ENCODE measurements around the gene NUP88.

Gene NUP88

GRCh38 chr17:5381542-5381941 is 37.9 kb downstream of the NUP88 start:
- no peak for DNase-seq
- Histone ChIP-seq H3K27me3 (no peaks in the 10 kb centered on the region), H3K9me3 (no peaks in the 10 kb centered on the region), H3K36me3 (peaks cover 38% of the 10 kb centered on the region), H3K4me3 (ENCODE audit: low read depth, low read length) (no peak overlapping the region), H3K4me1 (no peaks in the 10 kb centered on the region)
- TF ChIP-seq CTCF (IDR thresholded peaks at IDR 0.05; ENCODE audit: low read depth, low read length), result no peak

- Histone ChIP-seq H3K36me3 (peaks cover 34% of the 10 kb centered on the region), H3K4me3 (ENCODE audit: low read depth, low read length) (no peak overlapping the region), H3K4me1 (no peaks in the 10 kb centered on the region), H3K9me3 (no peaks in the 10 kb centered on the region), H3K27me3 (no peaks in the 10 kb centered on the region)
- no peak for DNase-seq
- TF ChIP-seq CTCF (IDR thresholded peaks at IDR 0.05; ENCODE audit: low read depth, low read length), result no peak
Measured at GRCh38 chr17:5380491-5381135, 38.8 kb downstream of the NUP88 start.

- no peak overlapping the region for H3K4me3 ChIP-seq (ENCODE audit: low read depth, low read length)
- no peaks in the 10 kb centered on the region for H3K9me3 ChIP-seq
- H3K27me3 ChIP-seq, result no peaks in the 10 kb centered on the region
- H3K4me1 ChIP-seq, result no peaks in the 10 kb centered on the region
- no peak for DNase-seq
- TF ChIP-seq CTCF (IDR thresholded peaks at IDR 0.05; ENCODE audit: low read depth, low read length), result no peak
- peaks cover 27% of the 10 kb centered on the region for H3K36me3 ChIP-seq
Measured at GRCh38 chr17:5379351-5380107, 39.9 kb downstream of the NUP88 start.

- H3K9me3 ChIP-seq, result no peaks in the 10 kb centered on the region
- no peak for DNase-seq
- no peaks in the 10 kb centered on the region for H3K27me3 ChIP-seq
- no peak overlapping the region for H3K4me3 ChIP-seq (ENCODE audit: low read depth, low read length)
- H3K4me1 ChIP-seq, result no peaks in the 10 kb centered on the region
- peaks cover 24% of the 10 kb centered on the region for H3K36me3 ChIP-seq
- TF ChIP-seq CTCF (IDR thresholded peaks at IDR 0.05; ENCODE audit: low read depth, low read length), result no peak
Measured at GRCh38 chr17:5378566-5379207, 40.8 kb downstream of the NUP88 start.

- no peak for DNase-seq
- Histone ChIP-seq H3K36me3 (peaks cover 11% of the 10 kb centered on the region), H3K27me3 (no peaks in the 10 kb centered on the region), H3K9me3 (no peaks in the 10 kb centered on the region), H3K4me3 (ENCODE audit: low read depth, low read length) (no peak overlapping the region), H3K4me1 (no peaks in the 10 kb centered on the region)
- no peak for TF ChIP-seq CTCF (IDR thresholded peaks at IDR 0.05; ENCODE audit: low read depth, low read length)
Measured at GRCh38 chr17:5373112-5373511, 46.4 kb downstream of the NUP88 start.

GRCh38 chr17:5370411-5370810 is 49.1 kb downstream of the NUP88 start:
- DNase-seq, result no peak
- TF ChIP-seq CTCF (IDR thresholded peaks at IDR 0.05; ENCODE audit: low read depth, low read length), result no peak
- Histone ChIP-seq H3K9me3 (no peaks in the 10 kb centered on the region), H3K4me3 (ENCODE audit: low read depth, low read length) (no peak overlapping the region), H3K36me3 (peaks cover 10% of the 10 kb centered on the region), H3K27me3 (no peaks in the 10 kb centered on the region), H3K4me1 (no peaks in the 10 kb centered on the region)
